ENCODE data around the gene CGNL1. TPM values are rescaled to one million over a fixed set of nuclear protein-coding genes. Genes with fewer than 3 reads are reported as not detected.

Gene CGNL1
- polyA plus RNA-seq, 2 donors = 6.7 to 16.8 TPM

GRCh38 chr15:57364282-57365007 lies 11.9 kb upstream of the CGNL1 start:
- WGBS, 2 donors = 83 to 88% methylated on average over 9 of the region's 9 CpGs
- H3K27ac ChIP-seq (ENCODE audit: low read depth in 2 of 2, low read length in 1 of 2) = no peak overlapping the region
- no peak overlapping the region for H3K4me3 ChIP-seq (ENCODE audit: low read depth in 1 of 2, low read length in 2 of 2)
- no peaks in the 10 kb centered on the region for H3K36me3 ChIP-seq (ENCODE audit: control insufficient read depth in 2 of 2, insufficient read depth in 2 of 2, low read length in 1 of 2)
- H3K27me3 ChIP-seq (ENCODE audit: control insufficient read depth in 1 of 2, insufficient read depth in 2 of 2, low read length in 2 of 2) = no peaks in the 10 kb centered on the region
- H3K4me1 ChIP-seq (ENCODE audit: control insufficient read depth in 2 of 2, insufficient read depth in 2 of 2, low read length in 1 of 2) = no peaks in the 10 kb centered on the region
- no peaks in the 10 kb centered on the region for H3K9me3 ChIP-seq (ENCODE audit: control insufficient read depth in 2 of 2, insufficient read depth in 1 of 2, low read depth in 1 of 2, low read length in 1 of 2)

GRCh38 chr15:57367556-57367955 lies 8.7 kb upstream of the CGNL1 start:
- Histone ChIP-seq H3K4me3 (ENCODE audit: low read depth in 1 of 2, low read length in 2 of 2) (no peak overlapping the region), H3K27me3 (ENCODE audit: control insufficient read depth in 1 of 2, insufficient read depth in 2 of 2, low read length in 2 of 2) (no peaks in the 10 kb centered on the region), H3K4me1 (ENCODE audit: control insufficient read depth in 2 of 2, insufficient read depth in 2 of 2, low read length in 1 of 2) (no peaks in the 10 kb centered on the region), H3K27ac (ENCODE audit: low read depth in 2 of 2, low read length in 1 of 2) (no peak overlapping the region), H3K9me3 (ENCODE audit: control insufficient read depth in 2 of 2, insufficient read depth in 1 of 2, low read depth in 1 of 2, low read length in 1 of 2) (no peaks in the 10 kb centered on the region), H3K36me3 (ENCODE audit: control insufficient read depth in 2 of 2, insufficient read depth in 2 of 2, low read length in 1 of 2) (no peaks in the 10 kb centered on the region)
- 49 to 55% methylated on average over 4 of the region's 4 CpGs for WGBS, 2 donors

GRCh38 chr15:57370929-57371328 lies 5.4 kb upstream of the CGNL1 start:
- Histone ChIP-seq H3K27me3 (ENCODE audit: control insufficient read depth in 1 of 2, insufficient read depth in 2 of 2, low read length in 2 of 2) (no peaks in the 10 kb centered on the region), H3K9me3 (ENCODE audit: control insufficient read depth in 2 of 2, insufficient read depth in 1 of 2, low read depth in 1 of 2, low read length in 1 of 2) (no peaks in the 10 kb centered on the region), H3K27ac (ENCODE audit: low read depth in 2 of 2, low read length in 1 of 2) (no peak overlapping the region), H3K4me3 (ENCODE audit: low read depth in 1 of 2, low read length in 2 of 2) (no peak overlapping the region), H3K4me1 (ENCODE audit: control insufficient read depth in 2 of 2, insufficient read depth in 2 of 2, low read length in 1 of 2) (no peaks in the 10 kb centered on the region), H3K36me3 (ENCODE audit: control insufficient read depth in 2 of 2, insufficient read depth in 2 of 2, low read length in 1 of 2) (no peaks in the 10 kb centered on the region)
- 85 to 91% methylated on average over 1 of the region's 1 CpG for WGBS, 2 donors

- H3K9me3 ChIP-seq (ENCODE audit: control insufficient read depth in 2 of 2, insufficient read depth in 1 of 2, low read depth in 1 of 2, low read length in 1 of 2) = no peaks in the 10 kb centered on the region
- H3K27ac ChIP-seq (ENCODE audit: low read depth in 2 of 2, low read length in 1 of 2) = no peak overlapping the region
- H3K4me3 ChIP-seq (ENCODE audit: low read depth in 1 of 2, low read length in 2 of 2) = no peak overlapping the region
- 93% methylated on average over 4 of the region's 4 CpGs for WGBS, 2 donors
- no peaks in the 10 kb centered on the region for H3K27me3 ChIP-seq (ENCODE audit: control insufficient read depth in 1 of 2, insufficient read depth in 2 of 2, low read length in 2 of 2)
- H3K36me3 ChIP-seq (ENCODE audit: control insufficient read depth in 2 of 2, insufficient read depth in 2 of 2, low read length in 1 of 2) = no peaks in the 10 kb centered on the region
- peaks cover 0 to 2% of the 10 kb centered on the region in 2 donors for H3K4me1 ChIP-seq (ENCODE audit: control insufficient read depth in 2 of 2, insufficient read depth in 2 of 2, low read length in 1 of 2)
Measured at GRCh38 chr15:57373251-57373881, 2.9 kb upstream of the CGNL1 start.

GRCh38 chr15:57373882-57374276 lies 2.4 kb upstream of the CGNL1 start:
- Histone ChIP-seq H3K36me3 (ENCODE audit: control insufficient read depth in 2 of 2, insufficient read depth in 2 of 2, low read length in 1 of 2) (no peaks in the 10 kb centered on the region), H3K27ac (ENCODE audit: low read depth in 2 of 2, low read length in 1 of 2) (no peak overlapping the region), H3K4me3 (ENCODE audit: low read depth in 1 of 2, low read length in 2 of 2) (no peak overlapping the region), H3K9me3 (ENCODE audit: control insufficient read depth in 2 of 2, insufficient read depth in 1 of 2, low read depth in 1 of 2, low read length in 1 of 2) (no peaks in the 10 kb centered on the region), H3K4me1 (ENCODE audit: control insufficient read depth in 2 of 2, insufficient read depth in 2 of 2, low read length in 1 of 2) (peaks cover 0 to 2% of the 10 kb centered on the region in 2 donors), H3K27me3 (ENCODE audit: control insufficient read depth in 1 of 2, insufficient read depth in 2 of 2, low read length in 2 of 2) (no peaks in the 10 kb centered on the region)
- WGBS, 2 donors = 81 to 94% methylated on average over 1 of the region's 1 CpG

GRCh38 chr15:57376696-57377477 lies 582 bp downstream of the CGNL1 start:
- H3K4me3 ChIP-seq (ENCODE audit: low read depth in 1 of 2, low read length in 2 of 2) = peak overlapping the region; percentile 62 to 66
- peak overlapping the region; percentile 1 to 38 for H3K27ac ChIP-seq (ENCODE audit: low read depth in 2 of 2, low read length in 1 of 2)

GRCh38 chr15:57377478-57377847 lies 1.2 kb downstream of the CGNL1 start:
- peak overlapping the region; percentile 62 to 66 for H3K4me3 ChIP-seq (ENCODE audit: low read depth in 1 of 2, low read length in 2 of 2)
- H3K4me1 ChIP-seq (ENCODE audit: control insufficient read depth in 2 of 2, insufficient read depth in 2 of 2, low read length in 1 of 2) = peaks cover 0 to 4% of the 10 kb centered on the region in 2 donors
- 43 to 57% methylated on average over 4 of the region's 4 CpGs for WGBS, 2 donors
- H3K27ac ChIP-seq (ENCODE audit: low read depth in 2 of 2, low read length in 1 of 2) = no peak overlapping the region
- no peaks in the 10 kb centered on the region for H3K36me3 ChIP-seq (ENCODE audit: control insufficient read depth in 2 of 2, insufficient read depth in 2 of 2, low read length in 1 of 2)
- no peaks in the 10 kb centered on the region for H3K27me3 ChIP-seq (ENCODE audit: control insufficient read depth in 1 of 2, insufficient read depth in 2 of 2, low read length in 2 of 2)
- no peaks in the 10 kb centered on the region for H3K9me3 ChIP-seq (ENCODE audit: control insufficient read depth in 2 of 2, insufficient read depth in 1 of 2, low read depth in 1 of 2, low read length in 1 of 2)

More at GRCh38 chr15:57376696-57377477, 582 bp downstream of the CGNL1 start:
- 3 to 7% methylated on average over 47 to 48 of the region's 48 CpGs for WGBS, 2 donors
- H3K36me3 ChIP-seq (ENCODE audit: control insufficient read depth in 2 of 2, insufficient read depth in 2 of 2, low read length in 1 of 2) = no peaks in the 10 kb centered on the region
- H3K27me3 ChIP-seq (ENCODE audit: control insufficient read depth in 1 of 2, insufficient read depth in 2 of 2, low read length in 2 of 2) = no peaks in the 10 kb centered on the region
- H3K4me1 ChIP-seq (ENCODE audit: control insufficient read depth in 2 of 2, insufficient read depth in 2 of 2, low read length in 1 of 2) = peaks cover 0 to 4% of the 10 kb centered on the region in 2 donors
- no peaks in the 10 kb centered on the region for H3K9me3 ChIP-seq (ENCODE audit: control insufficient read depth in 2 of 2, insufficient read depth in 1 of 2, low read depth in 1 of 2, low read length in 1 of 2)

- Histone ChIP-seq H3K4me1 (ENCODE audit: control insufficient read depth in 2 of 2, insufficient read depth in 2 of 2, low read length in 1 of 2) (peaks cover 0 to 4% of the 10 kb centered on the region in 2 donors), H3K27me3 (ENCODE audit: control insufficient read depth in 1 of 2, insufficient read depth in 2 of 2, low read length in 2 of 2) (no peaks in the 10 kb centered on the region)
- WGBS, 2 donors = 63 to 79% methylated on average over 3 of the region's 3 CpGs
Measured at GRCh38 chr15:57379487-57379886, 3.2 kb downstream of the CGNL1 start.

GRCh38 chr15:57380854-57381253 lies 4.5 kb downstream of the CGNL1 start:
- Histone ChIP-seq H3K9me3 (ENCODE audit: control insufficient read depth in 2 of 2, insufficient read depth in 1 of 2, low read depth in 1 of 2, low read length in 1 of 2) (no peaks in the 10 kb centered on the region), H3K4me1 (ENCODE audit: control insufficient read depth in 2 of 2, insufficient read depth in 2 of 2, low read length in 1 of 2) (peaks cover 0 to 4% of the 10 kb centered on the region in 2 donors), H3K27ac (ENCODE audit: low read depth in 2 of 2, low read length in 1 of 2) (no peak overlapping the region), H3K27me3 (ENCODE audit: control insufficient read depth in 1 of 2, insufficient read depth in 2 of 2, low read length in 2 of 2) (no peaks in the 10 kb centered on the region), H3K4me3 (ENCODE audit: low read depth in 1 of 2, low read length in 2 of 2) (no peak overlapping the region), H3K36me3 (ENCODE audit: control insufficient read depth in 2 of 2, insufficient read depth in 2 of 2, low read length in 1 of 2) (no peaks in the 10 kb centered on the region)
- WGBS, 2 donors = 68 to 91% methylated on average over 2 of the region's 2 CpGs

More at GRCh38 chr15:57379487-57379886, 3.2 kb downstream of the CGNL1 start:
- no peaks in the 10 kb centered on the region for H3K9me3 ChIP-seq (ENCODE audit: control insufficient read depth in 2 of 2, insufficient read depth in 1 of 2, low read depth in 1 of 2, low read length in 1 of 2)
- H3K27ac ChIP-seq (ENCODE audit: low read depth in 2 of 2, low read length in 1 of 2) = no peak overlapping the region
- H3K4me3 ChIP-seq (ENCODE audit: low read depth in 1 of 2, low read length in 2 of 2) = no peak overlapping the region
- no peaks in the 10 kb centered on the region for H3K36me3 ChIP-seq (ENCODE audit: control insufficient read depth in 2 of 2, insufficient read depth in 2 of 2, low read length in 1 of 2)

All from esophagus (tissue), 2 donors.